Mammary epithelial cell (primary cell): Measurements from ENCODE around the gene GADD45B.

Source experiments
- EZH2 ChIP-seq: IDR thresholded peaks from 2 replicates; pipeline ENCODE4 v1.6.1; 2012; ENCODE audit warnings: low read length, inconsistent platforms, borderline replicate concordance
- TF ChIP-seq, protein P1 (sequence below), 2 donors: IDR thresholded peaks in 1 of 2; conservative IDR thresholded peaks in 1 of 2; 2 replicates each; pipeline ENCODE4 v1.5.1; 2011 to 2012; ENCODE audit warnings: inconsistent platforms in 2 of 2, low read length in 2 of 2, mild to moderate bottlenecking in 2 of 2, control low read depth in 1 of 2, low read depth in 1 of 2; ENCODE audit not compliant: insufficient read depth in 1 of 2; ENCODE audit errors: extremely low read depth in 1 of 2

GRCh38 chr19:2488405-2488941 is 12.5 kb downstream of the GADD45B start:
- TF ChIP-seq, protein P1, sequence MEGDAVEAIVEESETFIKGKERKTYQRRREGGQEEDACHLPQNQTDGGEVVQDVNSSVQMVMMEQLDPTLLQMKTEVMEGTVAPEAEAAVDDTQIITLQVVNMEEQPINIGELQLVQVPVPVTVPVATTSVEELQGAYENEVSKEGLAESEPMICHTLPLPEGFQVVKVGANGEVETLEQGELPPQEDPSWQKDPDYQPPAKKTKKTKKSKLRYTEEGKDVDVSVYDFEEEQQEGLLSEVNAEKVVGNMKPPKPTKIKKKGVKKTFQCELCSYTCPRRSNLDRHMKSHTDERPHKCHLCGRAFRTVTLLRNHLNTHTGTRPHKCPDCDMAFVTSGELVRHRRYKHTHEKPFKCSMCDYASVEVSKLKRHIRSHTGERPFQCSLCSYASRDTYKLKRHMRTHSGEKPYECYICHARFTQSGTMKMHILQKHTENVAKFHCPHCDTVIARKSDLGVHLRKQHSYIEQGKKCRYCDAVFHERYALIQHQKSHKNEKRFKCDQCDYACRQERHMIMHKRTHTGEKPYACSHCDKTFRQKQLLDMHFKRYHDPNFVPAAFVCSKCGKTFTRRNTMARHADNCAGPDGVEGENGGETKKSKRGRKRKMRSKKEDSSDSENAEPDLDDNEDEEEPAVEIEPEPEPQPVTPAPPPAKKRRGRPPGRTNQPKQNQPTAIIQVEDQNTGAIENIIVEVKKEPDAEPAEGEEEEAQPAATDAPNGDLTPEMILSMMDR (conservative IDR thresholded peaks at IDR 0.05 in 1 of 2, IDR thresholded peaks at IDR 0.05 in 1 of 2; ENCODE audit: extremely low read depth in 1 of 2, insufficient read depth in 1 of 2, low read depth in 1 of 2, low read length in 2 of 2), result no peak
- no peak for TF ChIP-seq EZH2
